Measurements from ENCODE around the gene NEFH.
"Not testable (repeated sequence)": the region's sequence is repeated elsewhere in the genome, so short reads cannot be mapped to it uniquely, and the experiment has no call there.

Gene NEFH, protein sequence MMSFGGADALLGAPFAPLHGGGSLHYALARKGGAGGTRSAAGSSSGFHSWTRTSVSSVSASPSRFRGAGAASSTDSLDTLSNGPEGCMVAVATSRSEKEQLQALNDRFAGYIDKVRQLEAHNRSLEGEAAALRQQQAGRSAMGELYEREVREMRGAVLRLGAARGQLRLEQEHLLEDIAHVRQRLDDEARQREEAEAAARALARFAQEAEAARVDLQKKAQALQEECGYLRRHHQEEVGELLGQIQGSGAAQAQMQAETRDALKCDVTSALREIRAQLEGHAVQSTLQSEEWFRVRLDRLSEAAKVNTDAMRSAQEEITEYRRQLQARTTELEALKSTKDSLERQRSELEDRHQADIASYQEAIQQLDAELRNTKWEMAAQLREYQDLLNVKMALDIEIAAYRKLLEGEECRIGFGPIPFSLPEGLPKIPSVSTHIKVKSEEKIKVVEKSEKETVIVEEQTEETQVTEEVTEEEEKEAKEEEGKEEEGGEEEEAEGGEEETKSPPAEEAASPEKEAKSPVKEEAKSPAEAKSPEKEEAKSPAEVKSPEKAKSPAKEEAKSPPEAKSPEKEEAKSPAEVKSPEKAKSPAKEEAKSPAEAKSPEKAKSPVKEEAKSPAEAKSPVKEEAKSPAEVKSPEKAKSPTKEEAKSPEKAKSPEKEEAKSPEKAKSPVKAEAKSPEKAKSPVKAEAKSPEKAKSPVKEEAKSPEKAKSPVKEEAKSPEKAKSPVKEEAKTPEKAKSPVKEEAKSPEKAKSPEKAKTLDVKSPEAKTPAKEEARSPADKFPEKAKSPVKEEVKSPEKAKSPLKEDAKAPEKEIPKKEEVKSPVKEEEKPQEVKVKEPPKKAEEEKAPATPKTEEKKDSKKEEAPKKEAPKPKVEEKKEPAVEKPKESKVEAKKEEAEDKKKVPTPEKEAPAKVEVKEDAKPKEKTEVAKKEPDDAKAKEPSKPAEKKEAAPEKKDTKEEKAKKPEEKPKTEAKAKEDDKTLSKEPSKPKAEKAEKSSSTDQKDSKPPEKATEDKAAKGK

DNA sequence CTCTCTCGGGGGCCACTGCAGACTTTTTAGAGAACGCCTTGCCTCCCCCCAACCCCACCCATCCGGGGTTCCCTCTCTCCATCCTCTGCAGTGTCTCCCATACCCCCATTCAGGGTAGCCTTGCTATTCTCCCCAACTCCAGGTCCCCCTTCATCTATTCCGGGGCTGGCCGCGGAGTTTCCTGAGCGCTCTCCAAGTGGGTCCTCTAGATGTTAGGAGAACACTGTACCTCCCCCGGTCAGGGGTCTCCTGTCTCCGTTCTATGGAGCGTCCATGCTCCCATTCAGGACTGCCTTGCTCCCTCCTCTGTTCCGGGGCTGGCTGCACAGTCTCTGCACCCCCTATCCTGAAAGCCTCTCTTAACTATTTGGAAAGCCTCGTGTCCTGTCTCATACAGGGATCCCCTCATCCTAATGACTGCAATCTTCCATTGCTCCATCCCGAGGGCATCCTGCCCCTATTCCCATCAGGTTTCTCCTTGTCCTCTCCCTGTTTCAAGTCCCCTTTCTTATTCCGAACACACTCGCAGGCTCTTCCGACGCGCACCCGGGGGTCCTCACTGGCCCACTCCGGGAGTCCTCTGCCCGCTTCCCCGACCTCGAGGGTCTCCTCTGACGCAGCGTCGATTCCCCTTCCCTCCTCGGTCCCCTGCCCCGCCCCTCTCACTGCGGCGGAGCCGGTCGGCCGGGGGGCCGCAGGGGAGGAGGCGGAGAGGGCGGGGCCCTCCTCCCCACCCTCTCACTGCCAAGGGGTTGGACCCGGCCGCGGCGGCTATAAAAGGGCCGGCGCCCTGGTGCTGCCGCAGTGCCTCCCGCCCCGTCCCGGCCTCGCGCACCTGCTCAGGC, at the start of gene NEFH:
NEFH (plus strand) TSS at position 802 of the 845 bp plus-strand sequence. CDS start 45 bp downstream, outside the sequence.
- Mint-ChIP-seq H3K4me3 (peak within 1 kb of the TSS; percentile 29 to 76), H3K9me3 (no peaks in the 10 kb centered on the region), H3K4me1 (peaks cover 44 to 60% of the 10 kb centered on the region in 2 donors), H3K27ac (peak within 1 kb of the TSS; percentile 52), H3K27me3 (peaks cover 61 to 81% of the 10 kb centered on the region in 2 donors), H3K36me3 (peaks cover 0 to 6% of the 10 kb centered on the region in 2 donors)
- ATAC-seq (replicated peaks) (no peak), DNase-seq (no peak)

DNA sequence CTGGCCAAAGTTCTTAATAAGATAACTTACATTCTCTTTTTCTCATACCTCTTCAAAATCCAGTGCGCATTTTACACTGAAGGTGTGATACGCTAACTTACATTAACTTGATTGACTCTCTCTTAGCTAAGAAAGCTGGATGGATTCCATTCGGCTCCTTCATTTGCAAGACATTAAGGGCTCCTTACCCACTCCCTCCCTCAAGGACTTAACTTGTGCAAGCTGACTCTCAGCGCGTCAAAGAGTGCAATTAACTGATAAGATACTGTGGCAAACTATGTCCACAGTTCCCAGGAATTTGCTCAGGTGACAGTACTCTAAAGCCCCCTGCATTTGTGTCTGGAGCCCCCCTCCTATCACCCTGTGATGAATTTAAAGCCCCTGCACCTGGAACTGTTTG, 48.0 kb upstream of the NEFH start:
- H3K9me3 Mint-ChIP-seq = no peaks in the 10 kb centered on the region
- peaks cover 21 to 24% of the 10 kb centered on the region in 2 donors for H3K27me3 Mint-ChIP-seq
- H3K36me3 Mint-ChIP-seq = no peaks in the 10 kb centered on the region
- ATAC-seq (replicated peaks) = no peak
- H3K27ac Mint-ChIP-seq = no peak overlapping the region
- no peak overlapping the region for H3K4me3 Mint-ChIP-seq
- no peak for DNase-seq
- H3K4me1 Mint-ChIP-seq = no peaks in the 10 kb centered on the region

DNA sequence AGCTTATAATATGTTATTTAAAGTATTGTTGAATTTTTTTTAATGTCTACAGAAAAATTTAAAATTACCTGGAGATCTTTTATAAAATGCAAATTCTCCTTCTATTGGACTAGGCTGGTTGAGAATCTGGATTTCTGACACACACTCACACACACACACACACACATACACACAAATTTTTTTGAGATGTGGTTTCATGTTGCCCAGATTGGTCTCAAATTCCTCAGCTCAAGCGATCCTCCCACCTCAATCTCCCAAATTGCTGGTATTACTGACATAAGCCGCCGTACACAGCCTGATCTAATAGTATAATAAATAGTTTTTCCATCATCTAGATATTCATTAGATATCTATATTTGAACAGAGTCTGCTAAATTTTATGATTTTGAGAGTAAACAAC, 46.2 kb upstream of the NEFH start:
- H3K27ac Mint-ChIP-seq = no peak overlapping the region
- no peaks in the 10 kb centered on the region for H3K4me1 Mint-ChIP-seq
- H3K36me3 Mint-ChIP-seq = no peaks in the 10 kb centered on the region
- no peaks in the 10 kb centered on the region for H3K9me3 Mint-ChIP-seq
- ATAC-seq (replicated peaks) (no peak), DNase-seq (no peak)
- H3K4me3 Mint-ChIP-seq = no peak overlapping the region
- peaks cover 18 to 24% of the 10 kb centered on the region in 2 donors for H3K27me3 Mint-ChIP-seq

DNA sequence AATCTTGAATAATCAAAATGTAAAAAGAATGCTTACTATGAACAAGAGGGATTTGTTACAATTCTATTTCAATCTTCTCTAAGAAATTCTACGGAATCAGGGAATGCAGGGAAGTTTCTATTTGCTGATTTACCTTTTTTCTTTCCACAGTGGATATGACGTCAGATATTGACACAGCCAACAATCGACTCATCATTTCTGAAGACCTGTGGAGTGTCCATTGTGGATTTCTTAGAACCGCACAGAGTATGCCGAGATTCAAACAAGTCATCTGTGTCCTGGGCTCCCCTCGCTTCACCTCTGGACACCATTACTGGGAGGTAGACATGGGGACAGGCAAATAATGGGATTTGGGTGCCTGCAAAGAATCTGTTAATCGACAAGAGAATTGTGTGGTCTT, 45.7 kb upstream of the NEFH start:
- DNase-seq (no peak), ATAC-seq (replicated peaks) (no peak)
- Mint-ChIP-seq H3K4me1 (no peaks in the 10 kb centered on the region), H3K36me3 (no peaks in the 10 kb centered on the region), H3K4me3 (no peak overlapping the region), H3K9me3 (no peaks in the 10 kb centered on the region), H3K27ac (no peak overlapping the region), H3K27me3 (peaks cover 18 to 24% of the 10 kb centered on the region in 2 donors)

DNA sequence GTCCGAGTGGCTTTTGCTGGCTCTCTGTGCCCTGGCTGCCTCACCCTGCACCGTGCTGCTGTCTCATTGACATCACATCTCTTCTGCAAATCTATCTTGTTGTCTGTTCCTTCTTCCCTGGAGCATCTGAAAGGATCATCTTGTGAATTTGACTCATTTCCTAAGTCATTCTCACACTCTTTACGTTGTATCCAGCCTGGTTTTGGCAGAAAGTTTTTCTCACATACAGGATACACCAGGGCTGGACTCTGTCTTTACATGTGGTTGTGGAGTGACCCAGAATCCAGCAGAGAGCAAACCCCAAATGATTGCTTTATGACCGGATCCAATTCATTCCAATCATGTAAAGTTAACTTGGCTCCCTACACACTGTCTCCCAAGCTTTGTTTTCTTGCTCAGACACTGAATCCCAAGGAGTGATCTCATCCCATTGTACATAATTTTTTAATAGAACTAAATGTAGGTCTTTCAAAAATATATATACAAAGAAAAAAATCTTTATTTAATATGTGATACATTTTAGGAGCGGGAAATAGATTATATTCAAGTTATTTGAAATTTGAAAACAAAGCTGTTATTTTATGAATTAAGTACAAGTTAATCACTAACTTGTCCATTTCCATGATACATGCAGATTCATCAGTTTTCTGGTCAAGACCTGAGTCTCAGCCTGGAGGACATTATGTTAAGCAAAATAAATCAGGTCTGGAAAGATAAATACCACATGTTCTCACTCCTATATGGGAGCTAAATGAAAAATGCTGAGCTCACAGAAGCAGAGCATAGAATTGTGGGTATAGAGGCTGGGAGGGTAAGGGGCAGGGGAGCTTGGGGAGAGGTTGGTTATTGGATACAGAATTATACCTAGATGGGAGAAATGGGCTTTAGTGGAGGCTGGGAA, 44.5 kb upstream of the NEFH start:
- Mint-ChIP-seq H3K27ac (no peak overlapping the region), H3K4me3 (no peak overlapping the region), H3K27me3 (peaks cover 18 to 24% of the 10 kb centered on the region in 2 donors), H3K4me1 (no peaks in the 10 kb centered on the region), H3K36me3 (no peaks in the 10 kb centered on the region), H3K9me3 (no peaks in the 10 kb centered on the region)
- ATAC-seq (replicated peaks) (no peak), DNase-seq (no peak)

DNA sequence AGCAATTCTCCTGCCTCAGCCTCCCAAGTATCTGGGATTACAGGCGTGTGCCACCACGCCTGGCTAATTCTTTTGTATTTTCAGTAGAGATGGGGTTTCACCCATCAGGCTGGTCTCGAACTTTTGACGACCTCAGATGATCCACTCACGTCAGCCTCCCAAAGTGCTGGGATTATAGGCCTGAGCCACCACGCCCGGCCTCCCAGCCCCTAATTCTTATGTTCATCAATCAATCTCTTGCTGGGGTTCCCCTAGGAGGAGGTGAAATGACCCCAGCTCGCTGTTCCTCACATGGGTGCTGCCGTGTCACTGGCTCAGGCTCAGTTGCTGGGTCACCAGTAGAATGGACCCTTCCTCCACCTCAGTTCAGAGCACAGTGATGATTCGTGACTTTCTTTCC, 41.7 kb upstream of the NEFH start, which contains the start of gene RFPL1:
RFPL1 (plus strand) TSS at position 301 of the 400 bp plus-strand sequence.
- ATAC-seq (replicated peaks); H3K27ac Mint-ChIP-seq; H3K9me3 Mint-ChIP-seq; DNase-seq; H3K36me3 Mint-ChIP-seq; H3K4me1 Mint-ChIP-seq; H3K4me3 Mint-ChIP-seq: not testable (repeated sequence)
- H3K27me3 Mint-ChIP-seq = peaks cover 23 to 28% of the 10 kb centered on the region in 2 donors

DNA sequence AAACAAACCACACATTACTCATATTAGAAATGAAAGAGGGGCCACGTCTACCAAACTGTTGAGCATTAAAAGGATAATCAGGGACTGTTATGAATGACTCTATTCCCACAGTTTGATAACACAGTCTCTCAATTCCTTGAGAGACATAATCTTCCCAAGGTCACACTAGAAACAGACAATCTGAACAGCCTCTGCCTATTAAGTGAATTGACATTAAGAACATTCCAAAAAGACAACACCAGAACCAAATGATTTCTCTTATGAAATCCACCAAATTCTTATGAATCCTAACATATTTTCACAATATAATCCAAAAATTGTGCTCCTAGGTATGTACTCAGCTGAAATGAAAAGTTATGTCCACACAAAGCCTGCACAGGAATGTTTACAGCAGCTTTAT, 37.0 kb upstream of the NEFH start:
- H3K4me3 Mint-ChIP-seq = no peak overlapping the region
- ATAC-seq (replicated peaks) (no peak), DNase-seq (no peak)
- H3K4me1 Mint-ChIP-seq = no peaks in the 10 kb centered on the region
- peaks cover 0 to 1% of the 10 kb centered on the region in 2 donors for H3K9me3 Mint-ChIP-seq
- H3K27ac Mint-ChIP-seq = no peak overlapping the region
- peaks cover 23 to 33% of the 10 kb centered on the region in 2 donors for H3K27me3 Mint-ChIP-seq
- no peaks in the 10 kb centered on the region for H3K36me3 Mint-ChIP-seq

DNA sequence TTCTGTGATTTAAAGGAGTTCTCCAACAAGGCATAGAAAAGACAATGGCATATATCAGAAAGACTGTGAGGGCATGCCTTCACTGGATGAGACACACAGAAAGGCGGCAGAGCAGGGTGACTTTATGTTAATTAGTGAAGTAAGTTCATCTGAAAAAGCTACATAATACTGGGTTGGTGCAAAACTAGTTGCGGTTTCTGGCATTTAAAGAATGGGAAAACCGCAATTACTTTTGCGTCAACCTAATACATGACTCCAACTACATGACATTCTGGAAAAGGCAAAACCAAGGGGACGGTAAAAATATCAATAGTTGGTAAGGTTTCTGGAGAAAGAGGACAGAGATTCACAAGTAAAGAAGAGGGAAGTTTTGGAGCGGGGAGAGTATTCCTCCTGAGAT, 36.6 kb upstream of the NEFH start:
- Mint-ChIP-seq H3K36me3 (no peaks in the 10 kb centered on the region), H3K27ac (no peak overlapping the region), H3K27me3 (peaks cover 23 to 37% of the 10 kb centered on the region in 2 donors), H3K4me1 (no peaks in the 10 kb centered on the region), H3K9me3 (peaks cover 0 to 1% of the 10 kb centered on the region in 2 donors), H3K4me3 (no peak overlapping the region)
- ATAC-seq (replicated peaks) (no peak), DNase-seq (no peak)

DNA sequence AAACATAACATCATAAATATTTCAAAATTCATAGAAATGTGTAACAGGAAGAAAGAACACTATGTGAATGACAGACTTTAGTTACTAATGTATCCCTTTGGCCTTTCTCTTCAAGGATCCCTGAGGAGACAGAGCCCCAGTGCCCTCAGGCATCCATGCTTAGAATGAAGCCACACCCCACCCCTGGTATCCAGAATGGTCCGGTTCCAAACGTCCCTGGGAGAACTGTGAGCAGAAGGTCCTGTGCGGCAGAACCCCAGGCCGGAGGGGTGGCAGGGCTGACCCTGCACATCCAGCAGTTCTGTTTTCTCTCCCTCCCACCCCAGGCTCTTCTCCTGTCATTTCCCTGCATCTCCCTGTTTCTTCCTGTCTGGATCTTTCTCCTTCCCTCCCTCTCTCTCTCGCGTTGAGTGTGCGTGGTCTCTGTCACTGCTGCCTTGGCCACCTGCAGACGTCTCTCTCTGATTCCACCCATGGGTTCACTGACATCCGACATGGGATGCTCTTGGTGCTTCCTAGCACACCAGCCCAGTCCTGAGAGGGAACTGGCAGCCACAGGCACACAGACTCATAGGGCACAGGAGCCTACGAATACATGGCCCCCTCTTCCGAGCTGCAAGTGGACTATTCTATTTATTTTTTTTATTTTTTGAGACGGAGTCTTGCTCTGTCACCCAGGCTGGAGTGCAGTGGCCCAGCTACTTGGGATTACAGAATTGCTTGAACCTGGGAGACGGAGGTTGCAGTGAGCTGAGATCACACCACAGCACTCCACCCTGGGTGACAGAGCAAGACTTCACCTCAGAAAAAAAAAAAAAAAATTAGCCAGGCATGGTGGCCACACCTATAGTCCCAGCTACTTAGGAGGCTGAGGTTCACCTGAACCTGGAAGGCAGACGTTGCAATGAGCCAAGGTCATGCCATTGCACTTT, 35.9 kb upstream of the NEFH start:
- Mint-ChIP-seq H3K4me3 (no peak overlapping the region), H3K27ac (no peak overlapping the region), H3K36me3 (no peaks in the 10 kb centered on the region), H3K4me1 (no peaks in the 10 kb centered on the region), H3K27me3 (peaks cover 23 to 43% of the 10 kb centered on the region in 2 donors), H3K9me3 (peaks cover 0 to 1% of the 10 kb centered on the region in 2 donors)
- ATAC-seq (replicated peaks) (no peak), DNase-seq (no peak)

DNA sequence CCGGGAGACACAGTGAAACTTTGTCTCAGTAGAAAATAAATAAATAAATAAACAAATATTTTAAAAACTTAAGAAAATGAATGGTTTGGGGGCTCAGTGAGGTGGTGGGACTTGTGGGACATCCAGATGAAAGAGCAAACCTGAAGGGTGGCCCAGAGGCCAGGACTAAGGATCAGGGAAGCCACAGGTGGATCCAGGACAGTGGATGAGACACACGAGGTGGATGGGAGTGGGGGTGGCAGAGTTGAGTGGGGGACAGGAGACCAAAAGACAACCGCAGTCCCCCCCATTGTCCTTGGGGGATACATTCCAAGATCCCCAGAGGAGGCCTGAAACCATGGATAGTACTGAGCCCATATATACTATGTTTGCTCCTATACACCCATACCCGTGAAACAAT, 34.5 kb upstream of the NEFH start:
- no peaks in the 10 kb centered on the region for H3K4me1 Mint-ChIP-seq
- H3K27me3 Mint-ChIP-seq = peaks cover 23 to 43% of the 10 kb centered on the region in 2 donors
- ATAC-seq (replicated peaks) (no peak), DNase-seq (no peak)
- H3K27ac Mint-ChIP-seq = no peak overlapping the region
- no peak overlapping the region for H3K4me3 Mint-ChIP-seq
- H3K36me3 Mint-ChIP-seq = no peaks in the 10 kb centered on the region
- H3K9me3 Mint-ChIP-seq = peaks cover 0 to 1% of the 10 kb centered on the region in 2 donors

DNA sequence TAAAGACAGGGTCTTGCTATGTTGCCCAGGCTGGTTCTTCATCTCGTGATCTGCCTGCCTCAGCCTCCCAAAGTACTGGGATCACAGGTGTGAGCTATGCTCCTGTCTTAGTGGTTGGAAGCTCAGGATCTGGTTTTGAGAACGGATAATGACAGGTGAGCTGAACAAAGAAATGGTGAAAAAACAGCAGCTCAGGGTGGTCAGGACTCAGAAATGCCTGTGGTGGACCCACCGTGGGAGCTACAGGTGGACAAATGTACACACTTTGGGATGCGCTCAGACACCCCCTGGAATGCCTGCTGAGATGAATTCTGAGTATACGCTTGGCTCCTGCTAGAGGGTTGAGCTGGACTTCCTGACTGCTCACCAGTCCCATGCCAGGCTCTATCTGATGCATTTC, 32.1 kb upstream of the NEFH start:
- no peaks in the 10 kb centered on the region for H3K4me1 Mint-ChIP-seq
- peaks cover 15 to 29% of the 10 kb centered on the region in 2 donors for H3K27me3 Mint-ChIP-seq
- no peak overlapping the region for H3K4me3 Mint-ChIP-seq
- no peak overlapping the region for H3K27ac Mint-ChIP-seq
- no peaks in the 10 kb centered on the region for H3K36me3 Mint-ChIP-seq
- ATAC-seq (replicated peaks) (no peak), DNase-seq (no peak)
- H3K9me3 Mint-ChIP-seq = no peaks in the 10 kb centered on the region

DNA sequence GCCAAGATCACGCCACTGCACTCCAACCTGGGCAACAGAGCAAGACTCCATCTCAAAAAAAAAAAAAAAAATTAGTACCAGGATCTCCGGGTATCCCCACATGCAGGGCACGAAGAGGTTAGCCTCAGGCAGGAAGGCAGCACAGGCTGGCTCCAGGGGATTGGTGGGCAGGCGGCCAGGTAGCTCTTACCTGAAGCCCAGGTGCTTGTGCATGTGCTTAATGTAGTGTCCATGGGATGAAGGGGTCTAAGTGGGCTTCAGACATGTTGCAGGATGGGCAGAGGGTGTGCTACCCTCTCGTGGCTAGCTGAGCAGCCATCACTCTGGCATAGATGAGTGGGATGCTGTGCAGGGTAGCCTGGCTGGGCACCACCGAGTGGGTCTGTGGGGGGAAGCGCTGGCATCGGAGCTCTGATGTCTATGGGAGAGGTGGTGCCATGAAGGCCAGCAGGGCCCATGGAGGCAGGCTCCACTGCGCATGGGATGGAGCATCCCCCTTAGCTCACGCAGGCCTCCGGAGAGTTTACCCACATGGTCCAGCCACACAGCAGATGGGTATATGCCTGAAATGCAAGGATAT, 30.6 kb upstream of the NEFH start:
- H3K36me3 Mint-ChIP-seq = no peaks in the 10 kb centered on the region
- H3K27ac Mint-ChIP-seq = no peak overlapping the region
- DNase-seq (no peak), ATAC-seq (replicated peaks) (no peak)
- H3K4me3 Mint-ChIP-seq = no peak overlapping the region
- no peaks in the 10 kb centered on the region for H3K4me1 Mint-ChIP-seq
- peaks cover 3 to 15% of the 10 kb centered on the region in 2 donors for H3K27me3 Mint-ChIP-seq
- no peaks in the 10 kb centered on the region for H3K9me3 Mint-ChIP-seq

All from stimulated activated naive B cell treated with anti-CD40 and anti-IgM and Interleukin-4, amounts not matched to agents 10 μg/mL and 1 μg/mL and 100 μg/mL, for 72 hours (primary cell).